ENCODE results near the gene SMIM5. TPM values are rescaled to one million over a fixed set of nuclear protein-coding genes. Genes with fewer than 3 reads are reported as not detected.
A peak's percentile ranks its signal among the peaks of the same experiment; 100 is the strongest.

Gene SMIM5
- polyA plus RNA-seq, 10 donors, result 5.9 to 10.4 (median 8.8) TPM

GRCh38 chr17:75665981-75666380 lies 32.7 kb downstream of the SMIM5 start:
- no peak for DNase-seq

DNA sequence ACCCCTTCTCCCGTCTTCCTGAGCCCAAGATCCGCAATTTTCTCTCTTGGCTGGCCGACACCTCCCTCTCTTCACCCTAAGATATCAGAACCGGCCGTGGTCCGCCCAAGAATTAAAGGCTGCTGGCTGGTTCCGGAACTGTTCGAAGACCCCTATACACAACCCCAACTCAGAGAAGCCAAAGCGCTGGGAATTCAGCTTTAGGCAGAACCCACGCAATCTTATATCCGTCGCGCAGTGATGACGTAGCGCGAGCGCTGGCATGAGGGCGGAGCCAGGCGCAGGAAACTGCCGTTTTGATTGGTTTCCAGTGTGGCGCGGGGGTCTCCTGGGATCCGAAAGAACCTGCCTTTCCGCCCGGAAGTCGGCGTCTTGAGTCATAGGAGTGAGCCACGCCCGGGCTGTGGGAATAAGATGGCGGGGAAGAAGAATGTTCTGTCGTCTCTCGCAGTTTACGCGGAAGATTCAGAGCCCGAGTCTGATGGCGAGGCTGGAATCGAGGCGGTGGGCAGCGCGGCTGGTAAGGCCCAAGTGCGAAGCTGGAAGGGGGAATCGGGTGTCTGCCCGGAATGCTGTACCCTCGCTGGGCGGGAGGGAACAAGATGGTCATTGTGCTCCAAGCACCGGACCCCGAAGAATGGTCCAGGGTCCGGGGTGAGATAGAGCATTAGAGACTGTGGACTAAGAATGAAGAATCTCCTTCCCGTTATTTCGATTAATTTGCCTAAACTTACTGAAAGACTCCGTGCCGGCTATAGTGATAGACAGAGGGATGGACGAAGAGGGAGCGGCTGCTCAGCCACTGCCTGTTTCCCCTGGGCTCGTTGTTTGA lies 33.9 kb downstream of the SMIM5 start, which contains the start of the genes RECQL5 and SAP30BP:
RECQL5 (minus strand) TSS at position 196 of the 832 bp plus-strand sequence. CDS start 597 bp downstream, outside the sequence.
SAP30BP (plus strand) TSS at position 380 of the 832 bp plus-strand sequence; CDS start at position 415, 35 bp downstream.
- DNase-seq, result peak; percentile 98 to 100 (median 99)

DNA sequence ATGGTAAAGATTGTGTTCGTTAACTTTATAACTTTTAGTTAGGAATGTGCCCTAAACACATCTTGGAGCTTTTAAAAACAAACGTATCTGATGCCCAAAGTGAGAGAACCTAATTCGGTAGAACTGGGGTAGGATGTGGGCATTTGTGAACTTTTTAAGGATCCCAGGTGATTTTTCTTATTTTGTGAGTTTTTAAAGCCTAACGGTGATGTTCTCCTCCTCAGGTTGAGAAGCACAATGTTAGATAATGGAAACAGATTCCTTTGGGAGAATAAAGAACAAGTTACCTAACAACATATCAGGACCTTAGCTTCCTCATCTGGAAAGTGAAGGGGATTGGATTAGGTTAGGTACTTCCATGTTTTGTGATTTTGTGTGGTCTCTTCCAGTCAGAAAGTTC lies 34.6 kb downstream of the SMIM5 start:
- no peak for DNase-seq

- DNase-seq, result no peak
Measured at GRCh38 chr17:75668489-75668888, 35.3 kb downstream of the SMIM5 start.

DNA sequence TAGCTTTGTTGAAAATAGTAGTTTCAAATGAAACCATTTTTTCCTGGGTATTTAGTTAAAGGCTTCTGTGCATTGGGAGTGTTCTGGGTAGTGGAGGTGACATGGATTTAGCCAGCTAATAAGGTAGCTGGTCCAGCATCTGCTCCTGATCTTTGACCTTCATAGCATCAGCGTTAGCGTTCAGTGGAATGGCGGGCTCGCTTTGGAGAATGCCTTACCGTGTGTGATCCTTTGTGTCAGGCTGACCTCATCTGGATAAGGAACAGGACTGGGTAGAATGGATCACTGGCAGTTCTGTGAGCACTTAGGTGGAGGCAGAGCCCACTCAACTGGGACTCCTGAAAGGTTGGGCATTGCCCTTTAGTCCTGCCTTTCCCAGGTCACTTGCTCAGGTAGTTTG lies 37.6 kb downstream of the SMIM5 start:
- no peak for DNase-seq

GRCh38 chr17:75672011-75672410 lies 38.8 kb downstream of the SMIM5 start:
- DNase-seq, result no peak

DNA sequence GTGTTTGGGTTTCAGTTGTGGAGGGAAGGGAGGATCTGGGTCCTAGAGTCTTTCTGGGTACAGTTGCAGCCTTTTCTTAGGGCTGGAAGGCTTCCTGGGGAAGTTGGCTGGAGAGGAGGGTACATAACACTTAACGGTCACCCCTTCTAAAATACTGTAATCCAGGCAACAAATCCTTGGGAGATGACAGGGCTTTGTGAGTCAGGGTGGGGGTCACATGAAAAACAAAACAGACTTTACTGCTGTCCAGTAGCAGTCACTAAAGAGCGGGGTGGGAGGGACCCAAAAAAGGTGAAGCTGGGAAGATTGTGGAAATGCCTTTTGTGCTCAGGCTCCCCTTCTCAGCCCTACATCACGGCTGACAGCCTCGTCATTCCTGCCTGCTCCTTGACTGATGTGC lies 40.3 kb downstream of the SMIM5 start:
- DNase-seq, result no peak

DNA sequence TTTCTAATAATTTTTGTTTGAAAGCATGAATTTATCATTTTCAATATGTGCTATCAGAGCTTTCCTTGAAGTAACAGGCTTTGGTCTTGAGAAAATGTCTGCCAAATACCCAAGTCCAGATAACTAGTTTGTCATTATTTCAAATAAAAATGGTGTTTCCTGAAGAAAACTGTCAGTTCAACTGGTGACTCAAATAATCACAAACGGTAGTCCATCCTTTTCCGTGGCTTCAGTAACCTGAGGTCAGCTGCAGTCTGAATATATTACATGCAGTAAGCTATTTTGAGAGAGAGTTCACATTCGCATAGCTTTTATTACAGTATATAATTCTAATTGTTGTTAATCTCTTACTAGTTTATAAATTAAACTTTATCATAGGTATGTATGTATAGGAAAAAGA lies 43.2 kb downstream of the SMIM5 start:
- DNase-seq, result no peak

DNA sequence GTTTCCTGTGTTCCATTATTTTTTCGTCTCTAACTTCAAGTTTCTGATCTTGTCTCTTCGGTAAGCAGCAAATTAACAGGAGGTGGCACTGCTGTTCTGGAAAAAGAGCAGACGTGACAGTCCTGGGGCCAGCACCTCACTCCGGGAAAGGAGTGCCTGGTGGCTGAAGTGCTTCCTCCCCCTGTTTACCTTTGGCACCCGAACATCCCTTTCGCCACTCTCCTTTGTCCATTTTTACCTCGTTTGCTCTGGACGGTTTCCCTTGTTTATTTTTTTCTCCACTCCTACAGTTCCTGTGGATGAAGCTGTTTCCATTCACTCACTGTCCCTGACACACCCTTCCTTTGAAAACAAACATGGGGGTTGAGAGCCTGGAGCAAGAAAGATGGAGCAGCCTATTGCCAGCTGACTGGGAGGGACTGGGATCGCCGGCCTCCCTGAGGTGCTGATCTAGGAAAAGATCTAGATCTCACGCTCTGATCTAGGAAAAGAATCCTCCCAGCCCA lies 46.5 kb downstream of the SMIM5 start:
- DNase-seq, result no peak

- no peak for DNase-seq
Measured at GRCh38 chr17:75680431-75680830, 47.2 kb downstream of the SMIM5 start.

DNA sequence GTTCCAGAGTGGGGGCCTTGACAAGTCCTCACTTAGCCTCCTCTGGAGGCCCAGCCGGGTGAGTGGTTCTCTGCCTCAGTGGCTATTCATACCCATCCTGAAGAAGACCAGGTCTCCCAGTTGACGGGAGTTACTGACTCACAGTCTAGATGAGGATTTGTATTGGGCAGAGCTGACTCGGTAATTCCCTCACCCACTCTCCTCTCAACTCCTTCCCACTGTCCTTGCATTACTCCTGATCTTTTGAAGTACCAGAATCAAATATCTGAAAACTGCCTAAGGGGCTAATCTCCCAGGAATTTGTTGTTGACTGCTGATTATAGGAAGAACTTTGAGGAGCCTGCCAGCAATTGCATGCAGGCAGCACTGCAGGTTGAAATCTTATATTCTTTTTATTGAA lies 48.1 kb downstream of the SMIM5 start:
- DNase-seq, result no peak

- no peak for DNase-seq
Measured at GRCh38 chr17:75683583-75683982, 50.3 kb downstream of the SMIM5 start.

DNA sequence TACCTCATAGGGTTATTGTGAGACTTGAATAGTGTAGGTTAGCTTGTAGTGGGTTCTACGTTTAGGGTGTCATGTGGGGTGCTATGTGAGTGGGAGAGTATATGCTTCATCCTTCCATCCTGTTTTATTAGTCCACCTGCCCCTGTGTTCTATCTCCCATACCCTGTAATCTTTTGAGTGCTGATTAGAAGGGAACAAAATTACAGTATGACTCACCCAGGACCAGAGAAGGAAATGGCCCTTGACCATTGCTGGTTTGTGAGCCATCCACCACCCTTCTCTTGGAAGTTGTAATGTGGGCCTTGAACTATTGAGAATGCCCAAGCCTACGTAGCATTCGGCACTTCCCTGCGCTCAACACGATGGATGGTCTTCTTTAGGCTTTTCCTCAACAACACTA lies 51.0 kb downstream of the SMIM5 start:
- DNase-seq, result no peak

- DNase-seq, result no peak
Measured at GRCh38 chr17:75684924-75685323, 51.7 kb downstream of the SMIM5 start.

- no peak for DNase-seq
Measured at GRCh38 chr17:75685499-75685898, 52.3 kb downstream of the SMIM5 start.

GRCh38 chr17:75688209-75688825 lies 55.1 kb downstream of the SMIM5 start:
- no peak for DNase-seq

- DNase-seq, result no peak
Measured at GRCh38 chr17:75689441-75689873, 56.2 kb downstream of the SMIM5 start.

Other genes starting within 250 kb of the SMIM5 start
- gene GRB2, start 227.8 kb upstream of the SMIM5 start, polyA plus RNA-seq (ENCODE audit: insufficient read length in 10 of 10), result 100 to 1,000 TPM; 130 to 193 (median 151) TPM
- 10 to 100 TPM; 34.5 to 65.8 (median 49.3) TPM for gene TMEM94, start 176.8 kb upstream of the SMIM5 start, polyA plus RNA-seq (ENCODE audit: insufficient read length in 10 of 10)
- gene CASKIN2, start 117.9 kb upstream of the SMIM5 start, polyA plus RNA-seq (ENCODE audit: insufficient read length in 10 of 10), result 10 to 100 TPM; 16.2 to 28.7 (median 19.3) TPM
- gene TSEN54, start 116.9 kb upstream of the SMIM5 start, polyA plus RNA-seq (ENCODE audit: insufficient read length in 10 of 10), result 10 to 100 TPM; 11.5 to 28.0 (median 20.8) TPM
- 1 to 10 TPM; 2.8 to 5.3 (median 4.6) TPM for gene LLGL2, start 107.7 kb upstream of the SMIM5 start, polyA plus RNA-seq (ENCODE audit: insufficient read length in 10 of 10)
- 100 to 1,000 TPM in 5 of 10 donors, 10 to 100 TPM in 5; 56.0 to 140 (median 100) TPM for gene MYO15B, start 45.6 kb upstream of the SMIM5 start, polyA plus RNA-seq (ENCODE audit: insufficient read length in 10 of 10)
- gene RECQL5, start 33.7 kb downstream of the SMIM5 start, polyA plus RNA-seq (ENCODE audit: insufficient read length in 10 of 10), result 10 to 100 TPM in 9 of 10 donors, 1 to 10 TPM in 1; 9.6 to 20.9 (median 14.1) TPM
- 10 to 100 TPM; 61.2 to 83.6 (median 71.5) TPM for gene SAP30BP, start 33.9 kb downstream of the SMIM5 start, polyA plus RNA-seq (ENCODE audit: insufficient read length in 10 of 10)
- gene ITGB4, start 88.0 kb downstream of the SMIM5 start, polyA plus RNA-seq (ENCODE audit: insufficient read length in 10 of 10), result 10 to 100 TPM in 2 of 10 donors, 1 to 10 TPM in 8; 3.2 to 17.2 (median 5.4) TPM
- 10 to 100 TPM; 15.0 to 40.9 (median 25.4) TPM for gene GALK1, start 131.8 kb downstream of the SMIM5 start, polyA plus RNA-seq (ENCODE audit: insufficient read length in 10 of 10)
- gene UNK, start 151.4 kb downstream of the SMIM5 start, polyA plus RNA-seq (ENCODE audit: insufficient read length in 10 of 10), result 10 to 100 TPM; 19.7 to 29.9 (median 24.9) TPM
- gene UNC13D, start 211.0 kb downstream of the SMIM5 start, polyA plus RNA-seq (ENCODE audit: insufficient read length in 10 of 10), result 1 to 10 TPM; 2.5 to 6.8 (median 4.3) TPM
- gene WBP2, start 221.9 kb downstream of the SMIM5 start, polyA plus RNA-seq (ENCODE audit: insufficient read length in 10 of 10), result 10 to 100 TPM; 46.3 to 57.8 (median 51.4) TPM
- gene TRIM47, start 245.1 kb downstream of the SMIM5 start, polyA plus RNA-seq (ENCODE audit: insufficient read length in 10 of 10), result 10 to 100 TPM; 15.3 to 27.2 (median 21.3) TPM